ENCODE data around the gene AHRR.

The AHRR gene

GRCh38 chr5:417301-418161 is 96.0 kb downstream of the AHRR start:
- H3K4me3 ChIP-seq (ENCODE audit: low read depth, low read length) = no peak overlapping the region
- TF ChIP-seq CTCF (IDR thresholded peaks at IDR 0.05; ENCODE audit: low read depth, low read length, missing control alignments) = no peak
- in situ Hi-C loops (cut with HindIII; ENCODE audit: low sequenced_read_pairs) = no loop called here
- DNase-seq (ENCODE audit: low read depth) = no peak

- no peak for DNase-seq (ENCODE audit: low read depth)
- no peak overlapping the region for H3K4me3 ChIP-seq (ENCODE audit: low read depth, low read length)
- in situ Hi-C loops (cut with HindIII; ENCODE audit: low sequenced_read_pairs) = no loop called here
- TF ChIP-seq CTCF (IDR thresholded peaks at IDR 0.05; ENCODE audit: low read depth, low read length, missing control alignments) = no peak
These were observed 96.9 kb downstream of the AHRR start for GRCh38 chr5:418162-419121.

- in situ Hi-C loops (cut with HindIII; ENCODE audit: low sequenced_read_pairs) = no loop called here
- no peak for TF ChIP-seq CTCF (IDR thresholded peaks at IDR 0.05; ENCODE audit: low read depth, low read length, missing control alignments)
- H3K4me3 ChIP-seq (ENCODE audit: low read depth, low read length) = no peak overlapping the region
- no peak for DNase-seq (ENCODE audit: low read depth)
These were observed 98.5 kb downstream of the AHRR start for GRCh38 chr5:419970-420369.

- no peak overlapping the region for H3K4me3 ChIP-seq (ENCODE audit: low read depth, low read length)
- in situ Hi-C loops (cut with HindIII; ENCODE audit: low sequenced_read_pairs) = no loop called here
- no peak for DNase-seq (ENCODE audit: low read depth)
- TF ChIP-seq CTCF (IDR thresholded peaks at IDR 0.05; ENCODE audit: low read depth, low read length, missing control alignments) = no peak
These were observed 99.2 kb downstream of the AHRR start for GRCh38 chr5:420632-421286.

GRCh38 chr5:421287-421880 is 99.9 kb downstream of the AHRR start:
- DNase-seq (ENCODE audit: low read depth) = no peak
- no peak for TF ChIP-seq CTCF (IDR thresholded peaks at IDR 0.05; ENCODE audit: low read depth, low read length, missing control alignments)
- in situ Hi-C loops (cut with HindIII; ENCODE audit: low sequenced_read_pairs) = no loop called here
- H3K4me3 ChIP-seq (ENCODE audit: low read depth, low read length) = no peak overlapping the region

- in situ Hi-C loops (cut with HindIII; ENCODE audit: low sequenced_read_pairs) = no loop called here
- no peak overlapping the region for H3K4me3 ChIP-seq (ENCODE audit: low read depth, low read length)
- TF ChIP-seq CTCF (IDR thresholded peaks at IDR 0.05; ENCODE audit: low read depth, low read length, missing control alignments) = no peak
- DNase-seq (ENCODE audit: low read depth) = no peak
These were observed 100.4 kb downstream of the AHRR start for GRCh38 chr5:421901-422300.
